ENCODE data around the gene PCSK1. TPM values are rescaled to one million over a fixed set of nuclear protein-coding genes. Genes with fewer than 3 reads are reported as not detected.

PCSK1 gene
- total RNA-seq, 4 donors from 2014 or later: 0.65 to 1.4 (median 1.2) TPM; not detected in 1

GRCh38 chr5:96415897-96416296 is 17.2 kb downstream of the PCSK1 start:
- 80 to 87% methylated on average over 3 of the region's 3 CpGs for WGBS, 2 donors
- no peak for DNase-seq (ENCODE audit: low spot score in 2 of 2)
- intact Hi-C loops (cut with DNase I; ENCODE audit: low total_unique reads): no loop called here

GRCh38 chr5:96412868-96413449 is 20.1 kb downstream of the PCSK1 start:
- 38 to 72% methylated on average over 3 of the region's 3 CpGs for WGBS, 2 donors
- no peak for DNase-seq (ENCODE audit: low spot score in 2 of 2)
- no peak for TF ChIP-seq POLR2A (IDR thresholded peaks at IDR 0.05)
- TF ChIP-seq CTCF (IDR thresholded peaks at IDR 0.05): no peak
- H3K4me3 ChIP-seq (ENCODE audit: low read depth, poor library complexity, severe bottlenecking): no peak overlapping the region
- intact Hi-C loops (cut with DNase I; ENCODE audit: low total_unique reads): no loop called here

More at GRCh38 chr5:96415897-96416296, 17.2 kb downstream of the PCSK1 start:
- H3K4me3 ChIP-seq (ENCODE audit: low read depth, poor library complexity, severe bottlenecking): no peak overlapping the region
- TF ChIP-seq CTCF (IDR thresholded peaks at IDR 0.05): no peak
- TF ChIP-seq POLR2A (IDR thresholded peaks at IDR 0.05): no peak

- no peak for DNase-seq (ENCODE audit: low spot score in 2 of 2)
- intact Hi-C loops (cut with DNase I; ENCODE audit: low total_unique reads): no loop called here
- no peak overlapping the region for H3K4me3 ChIP-seq (ENCODE audit: low read depth, poor library complexity, severe bottlenecking)
- 71 to 74% methylated on average over 7 of the region's 7 CpGs for WGBS, 2 donors
- TF ChIP-seq POLR2A (IDR thresholded peaks at IDR 0.05) (no peak), CTCF (IDR thresholded peaks at IDR 0.05) (no peak)
Observed at GRCh38 chr5:96410013-96410412, 23.0 kb downstream of the PCSK1 start.

- WGBS, 2 donors: 76 to 82% methylated on average over 13 of the region's 13 CpGs
- H3K4me3 ChIP-seq (ENCODE audit: low read depth, poor library complexity, severe bottlenecking): no peak overlapping the region
- TF ChIP-seq CTCF (IDR thresholded peaks at IDR 0.05): no peak
- TF ChIP-seq POLR2A (IDR thresholded peaks at IDR 0.05): no peak
- DNase-seq (ENCODE audit: low spot score in 2 of 2): no peak
- intact Hi-C loops (cut with DNase I; ENCODE audit: low total_unique reads): no loop called here
Observed at GRCh38 chr5:96408841-96409538, 24.1 kb downstream of the PCSK1 start.

- DNase-seq (ENCODE audit: low spot score in 2 of 2): no peak
- intact Hi-C loops (cut with DNase I; ENCODE audit: low total_unique reads): no loop called here
- WGBS, 2 donors: 44 to 46% methylated on average over 13 of the region's 13 CpGs
- TF ChIP-seq POLR2A (IDR thresholded peaks at IDR 0.05): no peak
- TF ChIP-seq CTCF (IDR thresholded peaks at IDR 0.05): no peak
- H3K4me3 ChIP-seq (ENCODE audit: low read depth, poor library complexity, severe bottlenecking): no peak overlapping the region
Observed at GRCh38 chr5:96408210-96408777, 24.8 kb downstream of the PCSK1 start.
